GM18511 (cell line): ENCODE measurements around the gene MGLL.
"Not testable (repeated sequence)": the region's sequence is repeated elsewhere in the genome, so short reads cannot be mapped to it uniquely, and the experiment has no call there.

Experiments used
- ATAC-seq: cut with Tn5 transposase; IDR thresholded peaks from one replicate; pipeline ENCODE4 v1.9.1; 2021; ENCODE audit warnings: mild to moderate bottlenecking, moderate library complexity; ENCODE audit not compliant: unreplicated experiment

Gene MGLL

GRCh38 chr3:127694467-127695215 is 127.7 kb downstream of the MGLL start:
- ATAC-seq = no peak

- no peak for ATAC-seq
Observed at GRCh38 chr3:127693336-127693843, 128.9 kb downstream of the MGLL start.

GRCh38 chr3:127692501-127693335 is 129.6 kb downstream of the MGLL start:
- no peak for ATAC-seq

GRCh38 chr3:127691974-127692373 is 130.3 kb downstream of the MGLL start:
- no peak for ATAC-seq

- no peak for ATAC-seq
Observed at GRCh38 chr3:127691489-127691888, 130.8 kb downstream of the MGLL start.

GRCh38 chr3:127690823-127691452 is 131.4 kb downstream of the MGLL start:
- no peak for ATAC-seq

GRCh38 chr3:127690106-127690505 is 132.2 kb downstream of the MGLL start:
- ATAC-seq = no peak

GRCh38 chr3:127689266-127689860 is 133.0 kb downstream of the MGLL start:
- no peak for ATAC-seq

- ATAC-seq = no peak
Observed at GRCh38 chr3:127688416-127689265, 133.7 kb downstream of the MGLL start.

GRCh38 chr3:127688022-127688415 is 134.3 kb downstream of the MGLL start:
- ATAC-seq = no peak

- ATAC-seq = no peak
Observed at GRCh38 chr3:127687228-127687737, 135.0 kb downstream of the MGLL start.

GRCh38 chr3:127686512-127686894 is 135.8 kb downstream of the MGLL start:
- no peak for ATAC-seq

- no peak for ATAC-seq
Observed at GRCh38 chr3:127685708-127686511, 136.4 kb downstream of the MGLL start.

GRCh38 chr3:127684871-127685707 is 137.2 kb downstream of the MGLL start:
- no peak for ATAC-seq

- ATAC-seq = no peak
Observed at GRCh38 chr3:127682561-127682960, 139.8 kb downstream of the MGLL start.

GRCh38 chr3:127682175-127682554 is 140.2 kb downstream of the MGLL start:
- not testable (repeated sequence) for ATAC-seq

- no peak for ATAC-seq
Observed at GRCh38 chr3:127680798-127681221, 141.5 kb downstream of the MGLL start.

- ATAC-seq = no peak
Observed at GRCh38 chr3:127680146-127680661, 142.1 kb downstream of the MGLL start.
